CD14-positive monocyte (primary cell): Measurements from ENCODE around the gene RALGAPA2. TPM values are rescaled to one million over a fixed set of nuclear protein-coding genes. Genes with fewer than 3 reads are reported as not detected.

Experiments
- DNase-seq, 3 donors: peaks; one replicate each; pipeline ENCODE4 v3.0.0-alpha.2; 2011 to 2022
- H2AFZ ChIP-seq: 2 replicates; pipeline ENCODE4 v1.6.0; 2012; ENCODE audit warnings: mild to moderate bottlenecking, low read depth, low read length, inconsistent platforms; ENCODE audit not compliant: insufficient read depth, poor library complexity, severe bottlenecking
- H3K27ac ChIP-seq, 2 donors: 1 replicate in 1 of 2; 2 replicates in 1 of 2; pipeline ENCODE4 v1.5.1; 2012 to 2013; ENCODE audit warnings: low read length in 2 of 2, control low read depth in 1 of 2, inconsistent platforms in 1 of 2, low read depth in 1 of 2, mild to moderate bottlenecking in 1 of 2
- H3K27me3 ChIP-seq, 2 donors: one replicate each; pipeline versions ENCODE4 v1.6.0 to v1.6.1; 2011 to 2013; ENCODE audit warnings: low read length in 2 of 2; ENCODE audit not compliant: control insufficient read depth in 2 of 2, insufficient read depth in 2 of 2
- H3K36me3 ChIP-seq, 2 donors: replicated peaks in 1 of 2; 1 replicate in 1 of 2; 2 replicates in 1 of 2; pipeline versions ENCODE4 v1.5.1 to v1.6.1; 2012 to 2013; ENCODE audit warnings: low read length in 2 of 2, control low read depth in 1 of 2, inconsistent platforms in 1 of 2, mild to moderate bottlenecking in 1 of 2; ENCODE audit not compliant: insufficient read depth in 2 of 2, control insufficient read depth in 1 of 2
- H3K4me1 ChIP-seq, 2 donors: 1 replicate in 1 of 2; 2 replicates in 1 of 2; pipeline versions ENCODE4 v1.5.1 to v1.6.1; 2012 to 2013; ENCODE audit warnings: low read length in 2 of 2, control low read depth in 1 of 2, inconsistent platforms in 1 of 2, mild to moderate bottlenecking in 1 of 2, moderate library complexity in 1 of 2; ENCODE audit not compliant: insufficient read depth in 2 of 2, control insufficient read depth in 1 of 2
- H3K4me2 ChIP-seq: replicated peaks from 2 replicates; pipeline ENCODE3; 2012; ENCODE audit warnings: low read length, moderate library complexity, mild to moderate bottlenecking; ENCODE audit not compliant: poor library complexity, severe bottlenecking; ENCODE audit errors: extremely low read depth
- H3K4me3 ChIP-seq, 3 experiments: fragments of 200-600 bp in 1 of 3; sonication (generic) in 1 of 3; replicated peaks in 1 of 3; 1 replicate in 2 of 3; 2 replicates in 1 of 3; pipeline ENCODE4 v1.5.1; 2011 to 2013; ENCODE audit warnings: low read length in 3 of 3, mild to moderate bottlenecking in 3 of 3, control low read depth in 2 of 3, low read depth in 2 of 3, inconsistent platforms in 1 of 3, moderate library complexity in 1 of 3
- H3K79me2 ChIP-seq: 2 replicates; pipeline ENCODE4 v1.6.0; 2012; ENCODE audit warnings: mild to moderate bottlenecking, control low read depth, inconsistent platforms, low read length, moderate library complexity; ENCODE audit not compliant: insufficient read depth
- H3K9ac ChIP-seq: 2 replicates; pipeline ENCODE4 v1.6.0; 2017; ENCODE audit warnings: low read length, mild to moderate bottlenecking; ENCODE audit not compliant: insufficient read depth, poor library complexity, severe bottlenecking
- H3K9me3 ChIP-seq, 2 donors: replicated peaks in 1 of 2; 1 replicate in 1 of 2; 2 replicates in 1 of 2; pipeline versions ENCODE4 v1.5.1 to v1.6.1; 2012 to 2013; ENCODE audit warnings: low read length in 2 of 2, control low read depth in 1 of 2; ENCODE audit not compliant: control insufficient read depth in 1 of 2, insufficient read depth in 1 of 2
- H4K20me1 ChIP-seq: 2 replicates; pipeline ENCODE4 v1.6.0; 2012; ENCODE audit warnings: mild to moderate bottlenecking, low read length, control low read depth, moderate library complexity; ENCODE audit not compliant: insufficient read depth
- H3K27ac Mint-ChIP-seq, 7 donors: one replicate each; pipeline ENCODE4 v1.8.0; 2020; ENCODE audit warnings: mild to moderate bottlenecking in 7 of 7, mixed read lengths in 7 of 7, moderate library complexity in 6 of 7, inconsistent platforms in 2 of 7
- H3K27me3 Mint-ChIP-seq, 3 donors: one replicate each; pipeline ENCODE4 v1.8.0; 2021 to 2022; ENCODE audit warnings: low read depth in 3 of 3, mild to moderate bottlenecking in 3 of 3, mixed read lengths in 3 of 3, moderate library complexity in 3 of 3, inconsistent platforms in 1 of 3
- H3K36me3 Mint-ChIP-seq, 2 donors: one replicate each; pipeline ENCODE4 v1.8.0; 2020; ENCODE audit warnings: mixed read lengths in 2 of 2, inconsistent platforms in 1 of 2, mild to moderate bottlenecking in 1 of 2
- H3K4me1 Mint-ChIP-seq: one replicate; pipeline ENCODE4 v1.8.0; 2020; ENCODE audit warnings: mild to moderate bottlenecking, mixed read lengths
- H3K4me3 Mint-ChIP-seq, 2 donors: one replicate each; pipeline ENCODE4 v1.8.0; 2020; ENCODE audit warnings: mild to moderate bottlenecking in 2 of 2, mixed read lengths in 2 of 2, moderate library complexity in 1 of 2
- H3K9me3 Mint-ChIP-seq, 7 donors: one replicate each; pipeline ENCODE4 v1.8.0; 2020 to 2022; ENCODE audit warnings: mixed read lengths in 7 of 7, mild to moderate bottlenecking in 6 of 7, moderate library complexity in 6 of 7, inconsistent platforms in 2 of 7
- whole genome bisulfite sequencing: methylation state at CpG from one replicate; pipeline ENCODE4 v1.1.5; 2013; ENCODE audit warnings: missing lambda C conversion rate; ENCODE audit not compliant: insufficient coverage; 5-methylcytosine and 5-hydroxymethylcytosine counted together
- intact Hi-C, 2 donors: fragments of 100-400 bp; cut with micrococcal nuclease; formaldehyde crosslinking; loops; one replicate each; pipeline versions ENCODE4 v1.15.0 to v1.15.1; 2023
- polyA plus RNA-seq, 3 donors: library from polyadenylated mRNA; depleted of rRNA in 1 of 3; unstranded in 2 of 3; stranded (reverse) in 1 of 3; fragments of 300-500 nt in 2 of 3; fragments of >200 nt in 1 of 3; fragmentation: Illumina TruSeq in 2 of 3; gene quantifications; 1 replicate in 2 of 3; 2 replicates in 1 of 3; pipeline ENCODE4 v1.2.3, GENCODE V29; 2012 to 2021
- TF ChIP-seq, protein P1 (sequence below): fragments of 200-600 bp; IDR thresholded peaks from one replicate; pipeline ENCODE4 v1.8.0; 2022; ENCODE audit warnings: antibody characterized with exemption, mild to moderate bottlenecking

Gene RALGAPA2
- polyA plus RNA-seq, 3 donors, result 6.2 to 13.0 (median 8.9) TPM

DNA sequence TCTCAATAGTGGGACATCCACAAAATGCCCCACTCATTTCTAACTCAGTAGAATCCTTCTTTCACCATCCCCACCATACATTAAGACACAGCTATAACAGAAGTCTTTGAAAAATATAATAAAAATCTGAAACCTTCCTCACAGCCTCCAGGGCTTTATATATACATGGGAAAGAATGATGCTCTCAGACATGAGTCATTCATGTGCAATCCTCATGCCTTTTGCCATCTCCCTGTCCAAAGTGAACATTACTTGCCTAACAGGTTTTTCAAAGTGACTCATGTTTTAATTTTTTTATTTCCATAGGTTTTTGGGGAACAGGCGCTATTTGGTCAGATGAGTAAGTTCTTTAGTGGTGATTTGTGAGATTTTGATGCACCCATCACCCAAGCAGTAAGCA, 162.7 kb downstream of the RALGAPA2 start:
- no peak overlapping the region for H3K4me2 ChIP-seq
- peaks cover 27 to 85% of the 10 kb centered on the region in 2 donors for H3K36me3 ChIP-seq
- intact Hi-C loops, result no loop called here
- Mint-ChIP-seq H3K27me3 (no peaks in the 10 kb centered on the region), H3K9me3 (peaks cover 0 to 2% (median 0%) of the 10 kb centered on the region in 7 donors), H3K4me1 (peaks cover 7% of the 10 kb centered on the region), H3K36me3 (peaks cover 45 to 59% of the 10 kb centered on the region in 2 donors), H3K27ac (no peak overlapping the region), H3K4me3 (no peak overlapping the region)
- peak in 1 of 3 donors; percentile 46 for DNase-seq
- WGBS, result no CpG with 5 or more reads among the region's 1 CpG
- no peak overlapping the region for H3K9ac ChIP-seq
- no peak overlapping the region for H3K4me3 ChIP-seq
- H2AFZ ChIP-seq, result no peak overlapping the region
- no peak overlapping the region for H3K27ac ChIP-seq
- no peaks in the 10 kb centered on the region for H3K9me3 ChIP-seq
- H3K27me3 ChIP-seq, result no peaks in the 10 kb centered on the region
- H4K20me1 ChIP-seq, result no peaks in the 10 kb centered on the region
- H3K4me1 ChIP-seq, result no peaks in the 10 kb centered on the region
- TF ChIP-seq, protein P1, sequence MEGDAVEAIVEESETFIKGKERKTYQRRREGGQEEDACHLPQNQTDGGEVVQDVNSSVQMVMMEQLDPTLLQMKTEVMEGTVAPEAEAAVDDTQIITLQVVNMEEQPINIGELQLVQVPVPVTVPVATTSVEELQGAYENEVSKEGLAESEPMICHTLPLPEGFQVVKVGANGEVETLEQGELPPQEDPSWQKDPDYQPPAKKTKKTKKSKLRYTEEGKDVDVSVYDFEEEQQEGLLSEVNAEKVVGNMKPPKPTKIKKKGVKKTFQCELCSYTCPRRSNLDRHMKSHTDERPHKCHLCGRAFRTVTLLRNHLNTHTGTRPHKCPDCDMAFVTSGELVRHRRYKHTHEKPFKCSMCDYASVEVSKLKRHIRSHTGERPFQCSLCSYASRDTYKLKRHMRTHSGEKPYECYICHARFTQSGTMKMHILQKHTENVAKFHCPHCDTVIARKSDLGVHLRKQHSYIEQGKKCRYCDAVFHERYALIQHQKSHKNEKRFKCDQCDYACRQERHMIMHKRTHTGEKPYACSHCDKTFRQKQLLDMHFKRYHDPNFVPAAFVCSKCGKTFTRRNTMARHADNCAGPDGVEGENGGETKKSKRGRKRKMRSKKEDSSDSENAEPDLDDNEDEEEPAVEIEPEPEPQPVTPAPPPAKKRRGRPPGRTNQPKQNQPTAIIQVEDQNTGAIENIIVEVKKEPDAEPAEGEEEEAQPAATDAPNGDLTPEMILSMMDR, result no peak
- H3K79me2 ChIP-seq, result no peaks in the 10 kb centered on the region

DNA sequence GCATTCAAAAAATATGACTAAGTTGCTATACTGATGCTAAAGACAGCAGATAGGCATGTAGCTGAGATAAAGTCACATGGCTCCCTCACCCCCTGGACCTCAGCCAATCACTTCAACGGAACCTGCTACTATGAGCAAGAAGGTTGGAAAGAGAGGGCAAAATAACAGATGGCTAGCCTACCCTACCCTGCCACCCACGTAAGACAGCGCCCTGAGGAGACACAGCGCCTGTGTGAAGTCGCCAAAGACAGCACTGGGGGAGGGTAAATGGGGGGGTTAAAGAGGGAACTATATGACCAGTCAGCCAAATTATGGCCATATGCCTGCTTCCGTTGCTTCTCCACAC, 163.2 kb downstream of the RALGAPA2 start:
- no peak overlapping the region for H2AFZ ChIP-seq
- DNase-seq, result no peak
- Mint-ChIP-seq H3K27me3 (no peaks in the 10 kb centered on the region), H3K9me3 (peaks cover 0 to 2% (median 0%) of the 10 kb centered on the region in 7 donors), H3K27ac (peak overlapping the region in 1 of 7 donors; percentile 30), H3K4me3 (no peak overlapping the region), H3K36me3 (peaks cover 46 to 59% of the 10 kb centered on the region in 2 donors), H3K4me1 (peaks cover 3% of the 10 kb centered on the region)
- no peak overlapping the region for H3K4me3 ChIP-seq
- no peak overlapping the region for H3K4me2 ChIP-seq
- no peaks in the 10 kb centered on the region for H3K27me3 ChIP-seq
- no peak overlapping the region for H3K27ac ChIP-seq
- H3K9ac ChIP-seq, result no peak overlapping the region
- no peaks in the 10 kb centered on the region for H3K9me3 ChIP-seq
- intact Hi-C loops, result no loop called here
- 100% methylated on average over 1 of the region's 6 CpGs for WGBS
- peaks cover 27 to 86% of the 10 kb centered on the region in 2 donors for H3K36me3 ChIP-seq
- no peaks in the 10 kb centered on the region for H4K20me1 ChIP-seq
- no peaks in the 10 kb centered on the region for H3K79me2 ChIP-seq
- TF ChIP-seq, protein P1, result no peak
- H3K4me1 ChIP-seq, result no peaks in the 10 kb centered on the region
